Stimulated activated CD4-positive, alpha-beta T cell treated with anti-CD3 and anti-CD28 coated beads, TNF-alpha, amount 100 ng/mL, for 1 hour (primary cell): ENCODE measurements around the gene PRDM1.

Experiments
- DNase-seq, 3 donors: peaks; one replicate each; pipeline ENCODE4 v3.0.0-alpha.2; 2020; ENCODE audit warnings: low read depth in 3 of 3, low spot score in 1 of 3

The PRDM1 gene

DNA sequence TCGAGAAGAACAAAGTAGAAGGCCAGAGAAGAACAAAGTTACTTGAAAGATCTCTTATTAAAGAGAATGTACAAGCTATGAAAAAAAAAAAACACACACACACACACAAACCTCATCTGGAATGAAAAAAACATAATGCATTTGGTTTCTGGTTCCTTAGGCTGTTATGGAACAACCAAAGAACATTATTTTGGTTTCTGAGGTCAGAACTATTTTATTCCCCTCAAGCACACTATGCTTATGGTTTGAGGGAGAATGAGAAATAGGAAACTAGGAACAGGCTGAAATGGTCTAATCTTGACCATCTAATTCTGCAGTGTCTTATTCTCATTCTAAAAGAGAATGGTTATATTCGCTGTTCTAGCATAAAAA lies 8.8 kb downstream of the PRDM1 start:
- no peak for DNase-seq

DNA sequence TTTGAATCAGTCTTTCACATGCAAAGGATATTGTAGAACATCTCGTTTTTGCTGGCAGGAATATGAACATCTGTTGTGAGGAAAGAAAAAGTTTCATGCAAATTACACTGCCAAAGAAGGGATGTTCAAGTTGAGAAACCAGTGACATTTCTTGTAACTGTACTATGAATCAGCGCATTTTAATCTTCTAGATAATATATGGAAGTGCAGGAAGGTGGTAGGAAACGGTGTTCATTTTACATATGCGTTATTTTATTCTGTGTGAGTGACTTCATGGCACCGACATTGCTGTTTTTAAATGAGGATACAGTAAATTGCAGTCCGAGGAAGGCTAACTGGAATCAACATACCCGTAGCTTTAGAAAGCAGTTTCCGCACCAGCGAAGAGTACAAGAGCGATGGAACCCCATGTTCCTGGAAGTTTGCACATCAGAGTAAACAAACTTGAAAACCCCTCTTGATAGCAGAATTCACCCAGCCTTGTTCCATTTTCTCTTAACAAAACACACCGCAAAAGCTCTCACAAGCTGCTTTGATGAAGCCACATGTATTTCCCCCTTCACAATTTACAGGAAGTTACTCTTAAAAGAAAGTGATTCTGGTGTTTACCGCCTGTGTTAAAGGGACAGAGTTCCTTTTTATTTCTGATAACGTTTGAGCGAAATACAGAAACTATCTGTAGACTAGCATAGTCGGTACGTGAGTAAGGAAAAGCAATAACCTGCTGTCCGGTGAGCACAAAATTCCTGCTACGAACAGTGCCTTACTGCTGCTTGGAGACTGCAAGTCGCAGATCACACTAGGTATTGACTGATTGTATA lies 11.5 kb downstream of the PRDM1 start:
- peak in 1 of 3 donors; percentile 27 for DNase-seq

DNA sequence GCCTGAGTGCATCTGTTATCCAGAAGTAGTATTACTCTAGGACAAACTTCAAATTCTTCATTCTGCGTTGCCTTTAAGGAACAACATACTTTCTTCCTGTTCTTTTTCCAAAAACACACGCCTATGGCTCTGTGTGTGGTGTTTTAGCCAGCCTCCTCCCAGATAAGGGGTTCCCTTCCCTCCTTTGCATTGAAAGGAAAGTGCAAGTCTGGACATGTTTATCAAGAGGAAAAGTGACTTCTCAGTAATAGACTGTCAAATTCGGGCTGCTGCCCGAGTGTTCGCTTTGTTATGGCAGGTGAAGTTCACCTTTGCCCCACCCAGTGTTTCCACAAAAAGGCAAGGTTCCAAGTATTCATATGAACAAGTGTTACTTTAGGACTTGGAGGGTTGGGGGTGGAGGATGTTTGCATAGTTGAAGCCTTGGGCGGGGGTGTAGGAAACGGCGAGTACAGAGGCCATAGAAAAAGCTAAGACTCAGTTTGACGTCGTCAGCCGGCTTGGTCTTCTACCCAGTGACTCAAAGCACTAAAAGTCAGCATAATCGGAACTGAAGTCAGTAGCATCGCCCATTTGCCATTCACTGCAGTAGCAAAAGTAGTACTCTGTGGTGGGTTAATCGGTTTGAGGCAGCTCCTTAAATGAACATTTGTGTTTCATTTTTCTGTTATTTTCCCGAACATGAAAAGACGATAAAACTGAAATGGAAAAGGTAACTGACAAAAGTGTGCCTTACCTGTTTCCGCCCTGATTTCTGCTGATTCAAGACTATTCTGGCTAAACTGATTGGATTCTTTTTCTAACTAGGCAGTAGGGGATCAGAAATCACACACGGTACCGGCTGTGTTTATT lies 12.5 kb downstream of the PRDM1 start:
- DNase-seq = peak; percentile 22 to 39 (median 34)

DNA sequence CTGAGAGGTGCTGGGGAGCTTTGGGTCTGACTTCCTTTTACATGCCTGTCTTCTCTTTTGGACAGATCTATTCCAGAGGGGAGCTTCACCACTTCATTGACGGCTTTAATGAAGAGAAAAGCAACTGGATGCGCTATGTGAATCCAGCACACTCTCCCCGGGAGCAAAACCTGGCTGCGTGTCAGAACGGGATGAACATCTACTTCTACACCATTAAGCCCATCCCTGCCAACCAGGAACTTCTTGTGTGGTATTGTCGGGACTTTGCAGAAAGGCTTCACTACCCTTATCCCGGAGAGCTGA lies 13.1 kb downstream of the PRDM1 start:
- DNase-seq = no peak

DNA sequence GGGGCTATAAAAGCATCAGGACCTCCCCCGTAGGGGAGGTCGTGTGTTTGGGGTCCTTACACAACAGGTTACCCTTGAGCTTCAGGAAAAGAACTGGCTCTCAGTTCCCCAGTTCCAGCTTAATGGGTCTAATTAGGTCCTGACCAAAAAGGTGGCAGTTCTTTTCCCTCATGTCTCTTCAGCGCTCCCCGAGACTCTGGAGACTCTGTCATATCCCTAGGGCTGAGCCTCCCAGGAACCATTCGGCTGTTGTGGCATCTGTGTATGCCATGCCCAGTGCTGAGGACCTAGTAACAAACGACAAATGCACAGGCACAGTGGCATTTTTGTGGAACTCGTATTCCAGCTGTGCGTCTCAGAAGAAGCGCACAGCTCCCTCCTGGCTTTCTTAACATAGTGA lies 14.6 kb downstream of the PRDM1 start:
- no peak for DNase-seq

DNA sequence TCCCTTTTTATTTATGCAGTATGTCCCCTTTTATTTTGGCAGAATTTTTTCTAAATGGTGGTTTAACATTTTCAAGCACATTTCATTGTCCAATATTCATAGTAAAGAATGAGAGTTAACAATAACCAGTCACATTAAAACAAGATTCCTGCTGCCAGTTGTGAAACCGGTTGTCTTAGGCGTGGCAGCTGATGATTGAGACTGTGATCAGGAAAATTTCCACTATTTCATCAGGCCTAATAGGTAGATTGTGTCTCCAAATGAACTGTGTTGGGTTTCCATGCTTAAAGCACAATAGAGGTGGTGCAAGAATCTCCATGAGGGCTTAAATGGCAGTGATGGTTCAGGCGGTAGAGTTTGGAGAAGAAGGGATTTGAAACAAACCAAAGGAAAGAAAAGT lies 15.3 kb downstream of the PRDM1 start:
- no peak for DNase-seq

DNA sequence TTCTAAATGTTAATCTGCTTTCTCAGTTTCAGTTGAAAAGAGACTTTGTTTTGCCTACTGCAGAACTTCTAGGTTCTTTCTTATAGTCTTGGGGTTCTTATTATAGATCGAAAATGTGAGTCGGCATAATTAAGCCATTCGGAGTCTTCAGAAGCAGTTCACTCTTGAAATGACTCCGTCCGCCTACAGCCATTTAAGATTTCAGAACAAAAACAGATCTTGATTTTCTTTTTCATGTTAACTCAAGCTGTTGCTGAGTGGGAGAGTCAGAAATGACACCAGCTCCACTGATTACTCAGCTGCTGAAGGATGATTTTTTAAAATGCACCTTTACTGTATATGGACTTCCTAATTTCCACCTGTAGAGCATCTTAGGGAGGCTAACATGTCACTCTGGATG lies 15.9 kb downstream of the PRDM1 start:
- no peak for DNase-seq

DNA sequence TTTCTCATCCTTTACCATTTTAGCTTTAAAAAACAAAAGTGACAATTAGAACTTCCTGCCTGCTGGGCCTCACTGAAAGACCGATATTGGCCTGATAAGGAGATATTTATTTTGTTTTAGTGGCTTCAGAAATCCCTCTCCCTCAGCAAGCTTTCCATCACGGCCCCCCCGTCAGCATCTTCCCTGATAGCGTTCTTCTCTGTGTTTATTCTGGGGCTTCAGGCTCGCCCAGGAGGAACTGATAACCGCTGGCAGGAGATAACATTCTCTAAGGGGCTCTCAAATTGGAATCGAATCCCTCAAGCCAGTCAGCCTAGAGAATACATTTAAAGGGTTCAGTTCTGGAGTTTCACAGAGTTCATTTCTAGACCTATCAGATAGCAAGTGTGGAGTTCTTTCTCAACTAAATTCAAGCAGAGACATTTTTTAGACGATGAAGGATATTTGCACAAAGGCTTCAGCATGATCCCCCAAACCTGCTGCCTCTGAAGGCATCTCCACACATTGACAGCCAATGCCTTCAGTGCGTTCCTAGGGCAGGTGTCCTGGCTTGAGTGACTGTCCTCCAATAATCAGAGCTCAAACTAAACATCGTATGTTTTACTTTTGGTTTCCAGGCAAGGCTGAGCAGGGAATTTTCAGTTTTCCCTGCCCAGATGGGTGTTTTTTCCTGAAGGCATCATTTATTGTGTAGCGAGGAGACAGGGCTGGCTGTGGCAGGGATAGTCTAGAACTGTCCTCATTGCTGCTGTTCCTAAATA lies 17.0 kb downstream of the PRDM1 start:
- no peak for DNase-seq

DNA sequence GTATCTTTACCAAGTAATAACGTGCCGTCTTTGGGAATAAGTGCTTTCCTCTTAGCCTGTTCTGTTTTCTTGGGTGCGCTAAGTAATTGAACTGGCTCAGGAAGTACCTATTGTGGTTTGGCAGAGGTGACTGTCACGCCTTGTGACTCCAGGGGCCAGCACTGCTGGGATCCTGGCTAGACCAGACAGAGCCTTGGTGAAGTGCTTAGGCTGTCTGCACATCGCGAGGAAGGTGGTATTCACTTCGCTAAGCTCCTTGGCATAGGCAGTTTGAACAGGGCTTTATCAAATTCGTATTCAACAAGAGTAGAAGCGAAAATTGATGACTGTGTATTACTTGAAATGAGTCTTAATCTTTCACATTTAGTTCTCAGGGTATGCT lies 17.6 kb downstream of the PRDM1 start:
- DNase-seq = no peak

DNA sequence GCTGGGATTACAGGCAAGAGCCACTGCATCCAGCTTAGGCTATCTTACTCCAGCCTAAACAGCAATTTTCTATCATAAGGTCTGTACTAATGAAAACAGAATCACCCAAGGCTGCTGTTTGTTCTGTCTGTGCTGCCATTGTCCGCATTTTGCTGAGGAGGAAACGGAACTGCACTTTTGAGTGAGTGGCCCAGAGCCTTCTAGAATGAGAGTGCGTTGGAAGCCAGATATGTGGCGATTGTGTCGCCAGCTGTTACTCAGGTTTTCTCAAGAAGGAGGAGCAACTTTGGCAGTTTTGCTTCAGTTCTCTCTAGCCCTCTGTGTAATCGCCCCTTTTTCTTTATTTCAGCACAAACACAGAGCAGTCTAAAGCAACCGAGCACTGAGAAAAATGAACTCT lies 18.3 kb downstream of the PRDM1 start:
- no peak for DNase-seq

DNA sequence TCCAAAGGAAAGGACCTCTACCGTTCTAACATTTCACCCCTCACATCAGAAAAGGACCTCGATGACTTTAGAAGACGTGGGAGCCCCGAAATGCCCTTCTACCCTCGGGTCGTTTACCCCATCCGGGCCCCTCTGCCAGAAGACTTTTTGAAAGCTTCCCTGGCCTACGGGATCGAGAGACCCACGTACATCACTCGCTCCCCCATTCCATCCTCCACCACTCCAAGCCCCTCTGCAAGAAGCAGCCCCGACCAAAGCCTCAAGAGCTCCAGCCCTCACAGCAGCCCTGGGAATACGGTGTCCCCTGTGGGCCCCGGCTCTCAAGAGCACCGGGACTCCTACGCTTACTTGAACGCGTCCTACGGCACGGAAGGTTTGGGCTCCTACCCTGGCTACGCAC lies 18.8 kb downstream of the PRDM1 start:
- no peak for DNase-seq

DNA sequence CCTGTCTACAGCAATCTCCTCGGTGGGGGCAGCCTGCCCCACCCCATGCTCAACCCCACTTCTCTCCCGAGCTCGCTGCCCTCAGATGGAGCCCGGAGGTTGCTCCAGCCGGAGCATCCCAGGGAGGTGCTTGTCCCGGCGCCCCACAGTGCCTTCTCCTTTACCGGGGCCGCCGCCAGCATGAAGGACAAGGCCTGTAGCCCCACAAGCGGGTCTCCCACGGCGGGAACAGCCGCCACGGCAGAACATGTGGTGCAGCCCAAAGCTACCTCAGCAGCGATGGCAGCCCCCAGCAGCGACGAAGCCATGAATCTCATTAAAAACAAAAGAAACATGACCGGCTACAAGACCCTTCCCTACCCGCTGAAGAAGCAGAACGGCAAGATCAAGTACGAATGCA lies 19.4 kb downstream of the PRDM1 start:
- DNase-seq = no peak

DNA sequence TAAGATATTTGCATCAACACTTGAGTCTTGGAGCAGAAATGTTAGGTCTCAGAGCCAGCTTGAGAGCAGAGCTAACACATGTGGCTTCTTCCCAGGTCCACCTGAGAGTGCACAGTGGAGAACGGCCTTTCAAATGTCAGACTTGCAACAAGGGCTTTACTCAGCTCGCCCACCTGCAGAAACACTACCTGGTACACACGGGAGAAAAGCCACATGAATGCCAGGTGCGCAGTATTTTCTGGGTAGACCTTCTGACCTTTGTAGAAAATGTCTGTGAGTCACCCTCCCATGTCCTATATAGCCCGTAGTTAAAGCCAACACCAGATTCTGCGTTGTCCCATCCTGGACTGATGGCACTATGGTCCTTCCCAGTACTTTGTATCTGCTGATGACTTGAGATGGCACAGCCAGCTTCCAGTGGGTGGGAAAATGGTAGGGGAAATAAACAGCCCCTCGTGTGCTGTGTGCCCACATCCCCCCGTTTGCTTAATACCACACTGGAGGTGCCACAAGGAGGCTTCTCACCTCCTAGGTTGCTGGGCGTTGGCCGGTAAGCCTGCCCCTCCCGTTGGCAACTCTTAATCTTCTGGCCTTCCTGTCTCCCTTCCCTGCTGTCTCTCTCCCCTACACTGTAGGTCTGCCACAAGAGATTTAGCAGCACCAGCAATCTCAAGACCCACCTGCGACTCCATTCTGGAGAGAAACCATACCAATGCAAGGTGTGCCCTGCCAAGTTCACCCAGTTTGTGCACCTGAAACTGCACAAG lies 20.3 kb downstream of the PRDM1 start:
- DNase-seq = no peak

DNA sequence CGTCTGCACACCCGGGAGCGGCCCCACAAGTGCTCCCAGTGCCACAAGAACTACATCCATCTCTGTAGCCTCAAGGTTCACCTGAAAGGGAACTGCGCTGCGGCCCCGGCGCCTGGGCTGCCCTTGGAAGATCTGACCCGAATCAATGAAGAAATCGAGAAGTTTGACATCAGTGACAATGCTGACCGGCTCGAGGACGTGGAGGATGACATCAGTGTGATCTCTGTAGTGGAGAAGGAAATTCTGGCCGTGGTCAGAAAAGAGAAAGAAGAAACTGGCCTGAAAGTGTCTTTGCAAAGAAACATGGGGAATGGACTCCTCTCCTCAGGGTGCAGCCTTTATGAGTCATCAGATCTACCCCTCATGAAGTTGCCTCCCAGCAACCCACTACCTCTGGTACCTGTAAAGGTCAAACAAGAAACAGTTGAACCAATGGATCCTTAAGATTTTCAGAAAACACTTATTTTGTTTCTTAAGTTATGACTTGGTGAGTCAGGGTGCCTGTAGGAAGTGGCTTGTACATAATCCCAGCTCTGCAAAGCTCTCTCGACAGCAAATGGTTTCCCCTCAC lies 21.0 kb downstream of the PRDM1 start:
- no peak for DNase-seq

DNA sequence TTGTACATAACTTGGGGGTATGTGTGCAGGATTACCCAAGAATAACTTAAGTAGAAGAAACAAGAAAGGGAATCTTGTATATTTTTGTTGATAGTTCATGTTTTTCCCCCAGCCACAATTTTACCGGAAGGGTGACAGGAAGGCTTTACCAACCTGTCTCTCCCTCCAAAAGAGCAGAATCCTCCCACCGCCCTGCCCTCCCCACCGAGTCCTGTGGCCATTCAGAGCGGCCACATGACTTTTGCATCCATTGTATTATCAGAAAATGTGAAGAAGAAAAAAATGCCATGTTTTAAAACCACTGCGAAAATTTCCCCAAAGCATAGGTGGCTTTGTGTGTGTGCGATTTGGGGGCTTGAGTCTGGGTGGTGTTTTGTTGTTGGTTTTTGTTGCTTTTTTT lies 22.0 kb downstream of the PRDM1 start:
- DNase-seq = no peak

DNA sequence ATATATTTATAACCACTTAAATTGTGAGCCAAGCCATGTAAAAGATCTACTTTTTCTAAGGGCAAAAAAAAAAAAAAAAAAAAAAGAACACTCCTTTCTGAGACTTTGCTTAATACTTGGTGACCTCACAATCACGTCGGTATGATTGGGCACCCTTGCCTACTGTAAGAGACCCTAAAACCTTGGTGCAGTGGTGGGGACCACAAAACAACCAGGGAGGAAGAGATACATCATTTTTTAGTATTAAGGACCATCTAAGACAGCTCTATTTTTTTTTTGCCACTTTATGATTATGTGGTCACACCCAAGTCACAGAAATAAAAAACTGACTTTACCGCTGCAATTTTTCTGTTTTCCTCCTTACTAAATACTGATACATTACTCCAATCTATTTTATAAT lies 22.9 kb downstream of the PRDM1 start:
- DNase-seq = no peak

DNA sequence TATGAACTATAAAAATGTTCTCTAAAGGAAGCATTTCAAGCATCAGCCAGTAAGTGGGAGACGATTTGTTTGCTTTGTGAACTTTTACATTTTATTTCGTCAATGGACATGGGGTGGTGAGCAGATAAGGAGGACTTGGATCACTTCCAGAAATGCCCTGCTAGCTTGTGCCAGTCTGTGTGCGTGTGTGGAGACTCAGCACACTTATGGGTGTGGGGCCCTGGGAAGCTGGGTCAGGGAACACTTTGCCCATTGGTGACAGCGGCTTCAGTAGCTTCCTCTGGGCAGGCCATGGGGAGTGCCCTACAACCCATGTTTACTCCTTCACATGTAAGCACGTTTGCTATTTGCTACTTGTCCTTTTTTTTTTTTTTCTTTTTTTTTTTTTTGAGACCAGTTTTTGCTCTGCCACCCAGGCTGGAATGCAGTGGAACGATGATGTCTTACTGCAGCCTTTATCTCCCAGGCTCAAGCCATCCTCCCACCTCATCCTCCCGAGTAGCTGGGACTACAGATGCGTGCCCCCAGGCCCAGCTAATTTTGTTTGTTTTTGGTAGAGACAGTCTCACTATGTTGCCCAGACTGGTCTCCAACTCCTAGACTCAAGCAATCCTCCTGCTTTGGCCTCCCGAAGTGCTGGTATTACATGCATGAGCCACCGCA lies 24.2 kb downstream of the PRDM1 start:
- no peak for DNase-seq

DNA sequence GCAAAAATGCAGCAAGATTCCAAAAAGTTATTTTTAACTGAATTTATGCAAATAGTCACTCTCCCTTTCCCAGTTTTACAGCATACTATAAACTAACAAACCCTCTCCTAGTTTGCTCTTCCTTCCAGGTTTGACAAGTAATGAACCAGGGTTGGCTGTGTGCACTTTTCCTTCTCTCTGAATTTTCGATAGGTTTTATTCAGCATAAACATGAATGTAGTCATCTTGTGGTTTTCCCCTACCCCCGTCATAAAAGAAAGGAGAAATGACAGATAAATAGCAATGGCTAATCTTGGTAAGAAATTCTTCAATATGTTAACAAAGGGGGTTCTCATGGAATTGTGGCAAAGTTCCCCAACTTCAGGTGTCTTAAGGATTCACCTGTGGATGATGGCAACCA lies 26.3 kb downstream of the PRDM1 start:
- DNase-seq = no peak

DNA sequence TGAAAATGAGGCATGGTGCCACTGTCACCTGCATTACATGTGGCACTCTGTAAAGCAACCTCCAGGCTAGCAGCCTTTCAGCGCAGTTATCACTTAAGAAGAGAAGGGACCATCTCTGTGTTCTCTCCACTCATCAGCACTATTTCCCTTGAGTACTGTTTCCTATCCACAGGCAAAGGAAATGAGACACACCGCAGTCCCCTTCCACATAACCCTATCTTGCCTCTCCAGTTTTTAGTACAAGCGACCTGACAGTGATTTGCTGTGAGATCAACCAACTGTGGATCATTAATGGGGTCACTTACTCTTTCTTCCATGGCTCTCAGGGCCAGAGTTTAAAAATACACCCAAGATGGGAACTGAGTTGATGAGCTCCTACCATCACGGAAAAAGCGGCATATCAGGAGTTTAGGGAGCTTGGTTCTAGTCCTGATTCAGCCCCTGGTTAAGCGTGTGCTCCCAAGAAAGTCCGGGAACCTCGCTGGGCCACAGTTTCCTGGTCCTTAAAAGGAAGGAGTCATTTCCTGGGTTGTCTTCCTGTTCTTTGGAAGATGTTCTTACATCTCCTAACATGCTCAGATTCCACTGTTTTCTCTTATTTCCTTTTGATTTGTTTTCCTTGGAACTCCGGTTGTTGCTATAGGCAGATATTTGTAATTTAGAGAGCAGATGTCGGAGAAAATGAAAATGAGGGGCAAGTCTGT lies 27.3 kb downstream of the PRDM1 start:
- no peak for DNase-seq

DNA sequence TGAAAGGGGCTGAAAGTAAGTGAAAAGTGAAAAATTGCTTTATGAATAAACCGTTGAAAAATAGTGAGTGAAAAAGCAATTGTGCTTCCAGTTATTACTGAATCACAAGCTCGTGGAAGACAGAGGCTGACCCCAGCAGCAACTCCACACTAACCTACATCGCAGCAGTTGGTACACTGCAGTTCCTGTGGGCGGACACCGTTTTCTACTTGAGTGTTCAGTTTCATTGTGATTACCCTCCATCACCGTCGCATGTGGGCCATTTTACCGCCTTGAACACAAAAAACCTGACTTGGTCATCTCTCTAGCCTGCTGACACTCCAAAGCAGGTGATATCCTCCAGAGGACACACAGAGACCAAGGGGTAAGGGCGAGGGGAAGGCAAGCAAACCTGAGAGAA lies 28.4 kb downstream of the PRDM1 start:
- no peak for DNase-seq
